ENCODE data around the gene PLAC9.

The PLAC9 gene

DNA sequence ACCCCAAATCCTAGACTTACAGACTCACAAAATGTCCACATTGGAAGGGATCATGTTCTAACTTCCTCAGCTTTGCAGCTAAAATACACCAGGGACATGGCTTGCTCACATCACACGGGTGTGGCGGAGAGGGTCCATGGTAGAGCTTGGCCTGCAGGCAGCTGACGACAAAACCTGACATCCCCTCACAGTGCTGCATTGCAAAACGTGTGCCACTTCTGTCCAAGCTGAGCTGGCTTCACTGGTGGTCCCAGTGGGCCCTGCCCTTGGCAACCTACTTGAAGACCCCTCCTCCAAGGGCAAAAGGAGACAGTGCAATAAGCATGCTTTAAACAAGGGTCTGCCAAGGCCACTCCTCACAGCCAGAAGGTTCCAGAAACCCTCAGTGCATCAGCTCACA lies 50.9 kb downstream of the PLAC9 start:
- no peak for DNase-seq (ENCODE audit: low read depth in 2 of 2)

DNA sequence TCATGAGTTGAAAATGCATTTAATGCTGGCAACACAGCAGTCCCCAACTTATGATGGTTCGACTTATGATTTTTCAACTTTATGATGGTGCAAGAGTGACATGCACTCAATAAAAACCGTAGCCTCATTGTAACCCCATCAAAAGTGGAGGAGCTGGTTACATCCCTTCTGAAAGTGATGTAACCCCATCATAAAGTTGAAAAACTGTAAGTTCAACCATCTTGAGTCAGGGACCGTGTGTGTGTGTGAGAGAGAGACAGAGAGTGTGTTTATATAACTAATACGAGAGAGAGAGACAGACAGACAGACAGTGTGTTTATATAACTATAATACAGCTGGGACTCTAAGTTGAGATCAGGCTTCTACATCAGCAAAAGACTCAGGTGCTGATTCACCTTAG lies 51.8 kb downstream of the PLAC9 start:
- no peak for DNase-seq (ENCODE audit: low read depth in 2 of 2)

DNA sequence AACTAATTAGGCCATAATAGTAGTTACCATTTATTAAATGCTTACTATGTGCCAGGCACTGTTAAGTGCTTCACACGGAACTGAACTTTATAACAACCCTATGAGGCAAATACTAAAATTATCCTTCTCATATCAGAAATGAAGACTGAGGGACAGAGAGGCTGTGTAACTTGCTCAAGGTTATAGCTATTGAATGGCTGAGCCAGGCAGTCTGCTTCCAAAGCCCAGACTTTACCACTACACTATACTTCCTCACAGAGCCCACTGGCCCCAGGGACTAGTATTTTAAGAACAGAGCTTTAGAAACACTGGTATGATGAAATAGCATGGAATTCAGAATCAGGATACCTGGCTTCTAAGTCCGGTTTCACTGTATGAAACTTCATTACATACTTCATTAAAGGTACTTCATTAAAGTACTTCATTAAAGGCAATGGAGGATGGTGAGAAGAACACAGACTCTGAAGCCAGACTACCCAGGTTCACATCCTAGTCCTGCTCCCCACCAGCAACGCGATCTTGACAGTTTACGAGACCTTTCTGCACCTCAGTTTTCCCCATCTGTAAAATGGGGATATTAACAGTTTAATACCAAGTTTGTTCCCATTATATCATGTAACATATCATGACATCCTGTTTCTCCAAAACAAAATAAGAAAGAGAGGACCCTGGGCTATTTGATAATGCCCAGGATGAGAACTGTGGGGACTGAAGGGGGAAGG lies 53.2 kb downstream of the PLAC9 start:
- DNase-seq (ENCODE audit: low read depth in 2 of 2): no peak

DNA sequence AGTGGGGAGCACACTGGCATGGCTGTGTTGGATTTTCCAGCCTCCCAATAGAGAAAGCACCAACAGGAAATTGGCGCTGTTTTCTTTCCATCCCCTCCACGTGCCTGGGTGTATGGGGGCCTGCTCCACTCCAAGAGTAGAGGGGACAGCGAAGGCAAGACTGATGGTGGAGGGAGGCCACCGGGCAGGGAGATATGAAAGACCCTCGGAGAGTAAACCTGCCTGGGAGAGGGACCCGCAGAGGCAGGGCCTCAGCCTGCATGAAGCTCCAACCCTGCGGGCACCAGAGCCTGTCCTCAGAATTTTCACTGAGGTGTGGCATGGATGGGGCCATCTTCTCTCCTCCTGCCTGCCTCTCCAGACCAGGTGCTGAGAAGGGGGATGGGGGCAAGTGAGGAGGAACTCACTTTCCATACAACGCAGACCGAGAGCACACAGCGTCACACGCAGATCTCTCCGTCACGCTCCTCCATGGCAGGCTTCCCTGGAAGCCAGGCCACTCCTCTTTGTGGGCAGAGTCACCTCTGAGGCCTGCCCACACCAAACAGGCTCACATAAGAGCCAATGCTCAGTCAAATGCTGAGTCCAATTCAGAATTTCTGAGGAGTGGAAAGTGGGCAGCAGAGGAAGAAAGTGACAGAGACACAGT lies 54.0 kb downstream of the PLAC9 start:
- DNase-seq (ENCODE audit: low read depth in 2 of 2): peak in 1 of 2 donors; percentile 19

DNA sequence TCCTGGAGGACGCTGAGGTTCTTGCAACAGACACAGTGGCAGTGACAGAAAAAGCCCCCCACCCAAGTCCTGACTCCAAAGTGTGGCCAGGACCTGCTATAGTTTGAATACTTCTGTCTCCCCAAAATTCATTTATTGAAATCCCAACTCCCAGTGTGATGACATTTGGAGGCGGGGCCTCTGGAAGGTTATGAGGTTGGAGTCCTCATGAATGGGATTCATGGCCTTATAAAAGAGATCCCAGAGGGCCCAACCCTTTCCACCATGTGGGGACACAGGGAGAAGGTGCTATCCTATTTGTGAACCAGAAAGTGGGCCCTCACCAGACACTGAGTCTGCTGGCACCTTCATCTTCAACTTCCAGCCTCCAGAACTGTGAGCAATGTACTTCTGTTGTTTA lies 54.5 kb downstream of the PLAC9 start:
- no peak for DNase-seq (ENCODE audit: low read depth in 2 of 2)

DNA sequence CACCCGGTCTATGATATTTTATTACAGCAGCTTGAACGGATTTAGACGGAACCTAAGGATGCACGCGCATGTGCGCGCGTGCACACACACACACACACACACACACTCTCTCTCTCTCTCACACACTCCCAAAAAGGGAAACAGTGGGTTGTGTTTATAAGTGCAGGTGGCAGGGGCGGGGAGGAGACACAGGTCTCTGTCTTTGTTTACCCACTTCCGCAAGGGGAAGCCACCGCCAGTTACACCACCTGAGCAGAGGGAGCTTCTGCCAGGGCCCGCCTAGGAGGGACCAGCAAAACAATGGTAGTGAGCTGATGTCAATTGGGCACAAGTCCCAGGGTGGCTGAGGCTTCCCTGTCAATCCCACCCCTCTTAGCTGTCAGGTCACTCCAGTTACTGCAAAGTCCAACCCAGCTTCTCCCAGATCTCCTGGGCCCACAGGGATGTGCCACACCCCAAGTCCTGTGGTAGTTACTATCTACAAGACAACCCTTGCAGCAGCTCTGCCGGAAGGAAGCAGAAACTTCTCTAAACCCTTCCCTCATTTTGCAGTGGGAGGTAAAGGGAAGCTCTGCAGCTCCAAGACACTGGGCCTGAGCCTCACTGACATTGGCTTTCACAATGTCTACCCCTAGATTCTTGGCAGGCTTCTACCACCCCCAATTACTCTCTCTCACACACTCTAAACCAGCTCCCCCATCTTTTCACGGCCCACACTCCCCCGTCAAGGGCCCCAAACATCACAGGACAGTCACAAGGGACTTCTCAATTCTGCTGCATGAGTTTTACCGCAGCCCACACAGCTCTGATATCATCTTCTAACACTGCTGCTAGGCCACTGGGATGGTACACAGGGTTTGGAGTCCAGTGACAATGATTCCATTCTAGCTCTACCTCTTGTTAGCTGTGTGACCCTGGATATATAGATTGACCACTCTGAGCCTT lies 55.2 kb downstream of the PLAC9 start:
- DNase-seq (ENCODE audit: low read depth in 2 of 2): peak; percentile 25 to 49

DNA sequence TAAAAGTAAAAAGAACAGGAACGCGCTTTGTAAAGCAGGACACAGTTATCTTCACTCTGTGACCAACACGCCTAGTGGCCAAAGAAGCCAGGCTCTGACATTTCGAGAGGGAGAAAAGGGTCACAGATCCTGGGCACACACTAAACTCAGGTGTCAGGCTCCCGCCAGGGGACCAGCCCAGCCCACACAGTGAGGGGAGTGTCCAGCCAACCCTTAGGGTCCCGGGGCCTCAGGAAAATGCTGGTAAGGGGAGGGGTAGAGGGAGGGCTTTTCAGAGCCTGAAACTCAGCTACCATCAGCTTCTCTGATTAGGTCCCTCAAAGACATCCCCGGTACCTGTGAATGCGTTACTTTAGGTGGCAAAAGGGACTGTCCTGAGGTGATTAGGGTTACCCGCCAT lies 56.2 kb downstream of the PLAC9 start:
- no peak for DNase-seq (ENCODE audit: low read depth in 2 of 2)

DNA sequence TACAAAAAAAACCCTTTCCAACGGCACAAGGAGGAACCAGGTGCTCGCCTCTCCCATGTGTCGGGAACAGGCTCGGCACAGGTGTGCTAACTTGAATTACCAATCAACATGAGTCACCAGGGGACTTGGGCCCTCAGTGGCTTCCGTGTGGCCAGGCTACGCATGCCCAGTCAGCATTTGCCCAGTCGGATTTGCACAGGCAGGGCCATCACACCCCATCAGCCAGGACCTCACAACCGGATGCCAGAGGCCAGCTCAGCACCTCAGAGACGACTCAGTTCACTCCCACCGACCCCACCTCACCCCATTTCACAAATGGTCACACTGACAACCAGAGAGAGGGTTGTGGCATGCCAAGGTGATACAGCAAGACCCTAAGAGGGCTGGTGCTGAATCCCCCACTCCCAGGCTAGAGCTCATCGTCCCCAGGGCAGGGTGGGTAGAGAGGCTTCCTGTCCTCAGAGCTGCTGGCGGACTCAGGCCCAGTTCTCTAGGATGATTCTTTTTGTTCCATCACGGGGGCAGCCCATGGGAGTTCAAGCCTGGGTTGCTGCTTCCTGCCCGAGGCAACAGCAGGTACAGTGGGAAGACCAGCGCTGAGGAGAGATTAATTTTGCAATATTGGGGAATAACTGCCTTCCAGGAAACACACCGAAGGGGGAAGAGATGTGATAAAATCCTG lies 59.2 kb downstream of the PLAC9 start:
- no peak for DNase-seq (ENCODE audit: low read depth in 2 of 2)

DNA sequence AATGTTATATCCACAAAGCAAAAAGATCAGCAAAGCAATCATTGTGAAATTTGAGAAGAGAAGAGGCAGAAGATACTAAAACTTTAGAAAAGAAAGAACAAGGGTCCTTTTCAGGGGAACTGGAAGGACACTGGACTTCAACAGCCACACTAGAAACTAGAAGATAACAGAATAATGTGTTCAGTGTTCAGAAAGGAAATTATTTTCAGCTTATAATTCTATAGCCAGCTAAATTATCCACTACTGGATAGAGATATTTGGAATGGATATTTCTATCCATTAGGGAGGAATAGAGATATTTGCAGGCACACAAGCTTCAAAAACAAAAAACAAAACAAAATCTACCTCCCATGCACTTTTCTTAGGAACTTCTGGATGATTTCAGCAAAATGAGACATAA lies 60.0 kb downstream of the PLAC9 start:
- DNase-seq (ENCODE audit: low read depth in 2 of 2): no peak

DNA sequence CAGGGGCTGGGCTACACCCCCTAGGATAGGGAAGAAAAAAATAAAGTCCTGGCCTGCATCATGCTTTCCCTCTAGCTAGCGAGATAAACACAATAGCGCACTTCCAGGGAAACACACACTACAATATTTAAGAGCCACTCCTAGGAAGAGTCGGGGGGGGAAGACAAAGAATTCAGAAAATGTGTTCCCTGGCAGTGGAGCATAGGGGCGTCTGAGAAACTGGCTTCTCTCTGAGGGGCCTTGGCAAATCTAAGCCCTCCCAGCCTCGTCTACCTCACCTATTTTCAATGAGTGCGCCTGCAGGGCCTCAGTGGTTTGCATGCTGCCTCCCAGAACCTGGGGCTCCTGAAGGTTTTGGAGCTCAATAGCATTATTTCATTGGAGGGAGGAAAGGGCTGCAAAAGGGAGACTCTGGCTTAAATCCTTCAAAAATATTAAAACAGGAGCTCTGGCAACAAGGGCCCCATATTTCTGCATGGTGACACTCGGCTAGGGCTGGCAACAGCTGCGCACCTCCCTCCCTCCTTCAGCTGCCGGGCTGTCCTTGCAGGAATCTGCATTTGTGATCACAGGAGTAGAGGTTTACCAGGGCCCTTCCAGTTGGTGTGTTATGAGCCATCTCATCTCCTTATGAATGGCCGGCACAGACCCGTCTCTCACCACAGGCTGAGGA lies 62.0 kb downstream of the PLAC9 start:
- DNase-seq (ENCODE audit: low read depth in 2 of 2): no peak

Measured in stimulated activated CD4-positive, alpha-beta T cell treated with anti-CD3 and anti-CD28 coated beads, Interleukin-1b, Interleukin-23, amount 100 ng/mL, for 4 hours (primary cell).